GM10266 (cell line): ENCODE results near the gene GRM4.

ENCODE experiments used
- DNase-seq: peaks from one replicate; pipeline ENCODE4 v3.0.0; 2012; ENCODE audit errors: extremely low spot score
- CTCF ChIP-seq: IDR thresholded peaks from 2 replicates; pipeline ENCODE4 v1.5.1; 2012; ENCODE audit warnings: mild to moderate bottlenecking, low read depth; ENCODE audit not compliant: control insufficient read depth, insufficient read depth; ENCODE audit errors: missing control alignments

GRM4 gene

GRCh38 chr6:34001706-34002621, 143.9 kb downstream of the GRM4 start:
- no peak for DNase-seq
- TF ChIP-seq CTCF: no peak

DNA sequence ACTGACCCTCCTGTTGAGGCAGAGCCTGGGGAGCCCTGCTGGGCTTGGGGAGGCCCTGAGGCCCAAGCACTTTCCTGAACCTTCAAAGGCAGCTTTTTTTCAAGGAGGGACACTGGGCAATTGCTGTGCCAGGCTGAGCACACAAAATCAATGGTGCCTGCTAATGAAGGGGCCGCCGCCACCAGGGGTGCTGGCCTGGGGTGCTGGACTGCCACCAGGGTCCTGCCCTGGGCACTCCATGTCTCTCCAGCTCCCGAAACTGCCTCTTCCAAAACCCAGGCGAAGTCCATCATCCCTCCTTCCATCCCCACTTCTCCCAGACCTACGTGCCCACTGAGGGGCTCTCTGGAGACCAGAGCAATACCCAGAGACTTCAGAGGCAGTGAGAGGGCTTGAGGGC, 145.6 kb downstream of the GRM4 start:
- no peak for TF ChIP-seq CTCF
- DNase-seq: no peak

GRCh38 chr6:33999567-33999966, 146.3 kb downstream of the GRM4 start:
- no peak for TF ChIP-seq CTCF
- no peak for DNase-seq

DNA sequence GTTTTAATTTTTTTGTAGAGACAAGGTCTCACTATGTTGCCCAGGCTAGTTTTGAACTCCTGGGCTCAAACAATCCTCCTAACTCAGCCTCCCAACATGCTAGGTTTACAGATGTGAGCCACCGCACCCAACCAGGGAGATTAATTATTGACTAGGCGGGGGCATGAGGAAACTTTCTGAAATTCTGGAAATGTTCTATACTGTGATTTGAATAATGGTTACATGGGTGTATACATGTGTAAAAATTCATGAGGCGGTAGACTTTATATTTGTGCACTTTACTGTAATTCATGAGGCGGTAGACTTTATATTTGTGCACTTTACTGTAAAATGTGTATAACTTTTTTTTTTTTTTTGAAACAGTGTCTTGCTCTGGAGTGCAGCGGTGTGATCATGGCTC, 147.2 kb downstream of the GRM4 start:
- TF ChIP-seq CTCF: no peak
- DNase-seq: no peak

DNA sequence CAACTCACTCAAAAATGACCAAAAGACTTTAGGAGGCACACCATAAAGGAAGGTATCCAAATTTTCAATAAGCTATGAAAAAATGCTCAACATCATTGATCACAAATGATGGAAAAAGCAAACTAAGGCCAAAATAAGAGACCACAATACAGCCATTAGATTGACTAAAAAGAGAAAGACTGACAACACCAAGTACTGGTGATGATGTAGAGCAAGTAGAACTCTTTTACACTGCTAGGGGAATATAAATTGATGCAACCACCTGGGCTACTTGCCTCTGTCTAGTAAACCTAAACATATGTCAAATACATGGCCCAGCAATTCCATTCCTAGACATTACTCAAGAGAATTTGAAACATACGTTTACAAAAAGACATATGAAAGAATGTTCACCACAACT, 148.6 kb downstream of the GRM4 start:
- DNase-seq: no peak
- TF ChIP-seq CTCF: no peak

DNA sequence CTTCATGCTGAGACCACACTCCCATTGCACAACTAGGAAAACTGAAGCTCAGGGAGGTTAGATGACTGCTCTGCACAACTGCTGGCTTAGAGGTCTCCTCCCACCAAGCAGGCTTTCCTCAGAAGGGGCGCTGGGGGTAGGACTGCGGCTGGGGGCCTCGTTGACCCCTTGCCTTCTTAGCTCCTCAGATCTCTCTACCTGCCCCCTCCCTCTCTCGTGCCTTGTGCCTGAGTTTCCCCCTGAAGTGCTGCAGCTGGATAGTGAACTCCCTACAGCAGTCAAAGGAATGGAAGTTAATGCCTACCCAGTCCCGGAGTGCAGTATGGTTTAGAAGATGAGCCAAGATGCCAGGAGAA, 149.8 kb downstream of the GRM4 start:
- TF ChIP-seq CTCF: no peak
- DNase-seq: no peak

GRCh38 chr6:33995309-33996119, 150.4 kb downstream of the GRM4 start:
- no peak for DNase-seq
- TF ChIP-seq CTCF: no peak
